ENCODE results near the gene MUS81.

GRCh38 chr11:65834202-65834601 is 26.0 kb upstream of the MUS81 start:
- TF ChIP-seq CTCF (IDR thresholded peaks at IDR 0.05) (no peak), POLR2A (IDR thresholded peaks at IDR 0.05) (no peak)
